GM19328 (cell line): ENCODE results near the gene EFNA4.
"Not testable (repeated sequence)": the region's sequence is repeated elsewhere in the genome, so short reads cannot be mapped to it uniquely, and the experiment has no call there.

Source experiments
- ATAC-seq: cut with Tn5 transposase; IDR thresholded peaks from one replicate; pipeline ENCODE4 v1.9.1; 2021; ENCODE audit warnings: mild to moderate bottlenecking, moderate library complexity; ENCODE audit not compliant: unreplicated experiment

EFNA4 gene

GRCh38 chr1:155116113-155116764 lies 52.7 kb downstream of the EFNA4 start:
- ATAC-seq, result no peak

- ATAC-seq, result no peak
These were observed 54.1 kb downstream of the EFNA4 start for GRCh38 chr1:155117610-155118009.

- ATAC-seq, result not testable (repeated sequence)
These were observed 54.5 kb downstream of the EFNA4 start for GRCh38 chr1:155118090-155118489.
